B cell (primary cell): Measurements from ENCODE around the gene CACNG7. TPM values are rescaled to one million over a fixed set of nuclear protein-coding genes. Genes with fewer than 3 reads are reported as not detected.
A peak's percentile ranks its signal among the peaks of the same experiment; 100 is the strongest.

ENCODE experiments used
- ATAC-seq: fragments of 200-7000 bp; cut with Tn5 transposase; one replicate; pipeline ENCODE4 v1.10.0; 2021; ENCODE audit warnings: low read depth, mild to moderate bottlenecking, moderate number of reproducible peaks, moderate library complexity
- CTCF ChIA-PET: fragments of 350-600 bp; sonication (Branson Sonifier 250); formaldehyde crosslinking; loops from one replicate; lab custom pipeline; 2021; ENCODE audit warnings: antibody characterized with exemption, inconsistent platforms; lab: Charles Lee
- POLR2A ChIA-PET: fragments of 350-600 bp; sonication (Branson Sonifier 250); formaldehyde crosslinking; loops from one replicate; lab custom pipeline; 2021; ENCODE audit warnings: antibody characterized with exemption; lab: Charles Lee
- DNase-seq: peaks from one replicate; pipeline ENCODE4 v3.0.0; 2013
- H2AFZ ChIP-seq: 2 replicates; pipeline ENCODE4 v1.6.1; 2012; ENCODE audit warnings: mild to moderate bottlenecking, low read depth, low read length; ENCODE audit not compliant: insufficient read depth, poor library complexity, severe bottlenecking
- H3K27ac ChIP-seq, 2 donors: 1 replicate in 1 of 2; 2 replicates in 1 of 2; pipeline ENCODE4 v1.5.1; 2012 to 2013; ENCODE audit warnings: low read length in 2 of 2, mild to moderate bottlenecking in 2 of 2, moderate library complexity in 1 of 2
- H3K27me3 ChIP-seq, 4 experiments: fragments of 200-600 bp in 1 of 4; sonication (generic) in 1 of 4; replicated peaks in 1 of 4; 1 replicate in 2 of 4; 2 replicates in 2 of 4; pipeline versions ENCODE4 v1.6.1 to v1.7.0; 2013 to 2016; ENCODE audit warnings: low read length in 3 of 4, mild to moderate bottlenecking in 2 of 4, mixed read lengths in 1 of 4, moderate library complexity in 1 of 4; ENCODE audit not compliant: insufficient read depth in 4 of 4, control insufficient read depth in 3 of 4; ENCODE audit errors: control extremely low read depth in 1 of 4
- H3K36me3 ChIP-seq, 2 experiments: replicated peaks in 1 of 2; 1 replicate in 1 of 2; 2 replicates in 1 of 2; pipeline versions ENCODE4 v1.6.1 to v1.7.1; 2013; ENCODE audit warnings: low read length in 1 of 2; ENCODE audit not compliant: insufficient read depth in 2 of 2, control insufficient read depth in 1 of 2; ENCODE audit errors: control extremely low read depth in 1 of 2, extremely low read depth in 1 of 2
- H3K4me1 ChIP-seq, 2 donors: fragments of 200-600 bp in 1 of 2; sonication (generic) in 1 of 2; 1 replicate in 1 of 2; 2 replicates in 1 of 2; pipeline versions ENCODE4 v1.5.1 to v1.6.1; 2013 to 2017; ENCODE audit warnings: low read length in 2 of 2; ENCODE audit not compliant: control insufficient read depth in 2 of 2, insufficient read depth in 2 of 2
- H3K4me2 ChIP-seq: replicated peaks from 2 replicates; pipeline ENCODE3; 2012; ENCODE audit warnings: mild to moderate bottlenecking, low read depth, low read length; ENCODE audit not compliant: poor library complexity, severe bottlenecking
- H3K4me3 ChIP-seq, 5 experiments: fragments of 200-600 bp in 1 of 5; sonication (generic) in 1 of 5; 1 replicate in 3 of 5; 2 replicates in 2 of 5; pipeline versions ENCODE4 v1.5.1 to v1.7.0; 2011 to 2016; ENCODE audit warnings: low read length in 4 of 5, mild to moderate bottlenecking in 4 of 5, low read depth in 2 of 5, control low read depth in 1 of 5, moderate library complexity in 1 of 5; ENCODE audit not compliant: insufficient read depth in 1 of 5; ENCODE audit errors: control extremely low read depth in 1 of 5, extremely low read depth in 1 of 5
- H3K79me2 ChIP-seq: fragments of 200-600 bp; sonication (generic); one replicate; pipeline ENCODE4 v1.6.0; 2016; ENCODE audit warnings: low read length; ENCODE audit not compliant: control insufficient read depth, insufficient read depth
- H3K9ac ChIP-seq: fragments of 200-600 bp; sonication (generic); 2 replicates; pipeline ENCODE4 v1.6.1; 2017; ENCODE audit warnings: mild to moderate bottlenecking, low read length, moderate library complexity
- H3K9me3 ChIP-seq, 3 donors: one replicate each; pipeline versions ENCODE4 v1.6.1 to v1.7.1; 2013; ENCODE audit warnings: low read length in 2 of 3; ENCODE audit not compliant: control insufficient read depth in 2 of 3, insufficient read depth in 1 of 3; ENCODE audit errors: control extremely low read depth in 1 of 3
- H4K20me1 ChIP-seq: 2 replicates; pipeline ENCODE4 v1.6.0; 2012; ENCODE audit warnings: mild to moderate bottlenecking, low read length; ENCODE audit not compliant: insufficient read depth, control insufficient read depth, poor library complexity, severe bottlenecking
- H3K27ac Mint-ChIP-seq: one replicate; pipeline ENCODE4 v1.8.0; 2021; ENCODE audit warnings: mixed read lengths
- H3K27me3 Mint-ChIP-seq: one replicate; pipeline ENCODE4 v1.8.0; 2021; ENCODE audit warnings: mixed read lengths
- H3K4me1 Mint-ChIP-seq: one replicate; pipeline ENCODE4 v1.8.0; 2021; ENCODE audit warnings: mixed read lengths
- H3K4me3 Mint-ChIP-seq: one replicate; pipeline ENCODE4 v1.8.0; 2021; ENCODE audit warnings: mixed read lengths
- H3K9me3 Mint-ChIP-seq: one replicate; pipeline ENCODE4 v1.8.0; 2022; ENCODE audit warnings: mixed read lengths; ENCODE audit not compliant: insufficient read depth
- CTCF ChIP-seq: fragments of 200-600 bp; IDR thresholded peaks from one replicate; pipeline ENCODE4 v1.8.0; 2022; ENCODE audit warnings: antibody characterized with exemption, mild to moderate bottlenecking
- EZH2 ChIP-seq: IDR thresholded peaks from 2 replicates; pipeline ENCODE4 v1.6.1; 2012; ENCODE audit warnings: borderline replicate concordance, low read depth, mild to moderate bottlenecking, moderate library complexity, low read length; ENCODE audit not compliant: insufficient read depth, poor library complexity, severe bottlenecking
- WGBS: methylation state at CpG from one replicate; pipeline ENCODE4 v1.1.5; 2013; ENCODE audit warnings: missing lambda C conversion rate; ENCODE audit not compliant: insufficient coverage; 5-methylcytosine and 5-hydroxymethylcytosine counted together
- intact Hi-C: fragments of 100-400 bp; cut with micrococcal nuclease; formaldehyde crosslinking; loops from one replicate; pipeline ENCODE4 v1.10.0; 2022
- polyA plus RNA-seq: library from polyadenylated mRNA; depleted of rRNA; stranded (reverse); fragments of >200 nt; gene quantifications from 2 replicates; pipeline ENCODE4 v1.2.3, GENCODE V29; 2012
- total RNA-seq, 2 donors: library from RNA; stranded (reverse); fragments of 120-200 nt in 1 of 2; gene quantifications; 1 replicate in 1 of 2; 2 replicates in 1 of 2; pipeline versions ENCODE4 v1.2.3 to v1.2.4, GENCODE V29; 2013 to 2022

CACNG7 gene
- total and polyA plus RNA-seq, 2 donors (not counting 1 experiment from before 2014, with no cell fraction given): not detected

GRCh38 chr19:53865918-53866864, 42.9 kb upstream of the CACNG7 start:
- Histone ChIP-seq H3K4me1 (peaks cover 26 to 47% of the 10 kb centered on the region in 2 donors), H3K79me2 (peaks cover 16% of the 10 kb centered on the region), H3K9ac (peak overlapping the region; percentile 82), H3K27ac (peak overlapping the region; percentile 97 to 99), H3K9me3 (peaks cover 0 to 16% (median 2%) of the 10 kb centered on the region in 3 donors), H3K27me3 (no peaks in the 10 kb centered on the region), H3K4me2 (peak overlapping the region; percentile 97), H3K4me3 (peak overlapping the region; percentile 30 to 62 (median 51)), H4K20me1 (peaks cover 24% of the 10 kb centered on the region), H3K36me3 (no peaks in the 10 kb centered on the region), H2AFZ (peak overlapping the region; percentile 77)
- ChIA-PET POLR2A (interaction anchor here (0.8 kb wide), 1 partner anchor 271 kb away, joined by 3 read pairs; the partner anchor contains the start of gene CNOT3), CTCF (interaction anchor here (0.8 to 1.2 kb wide), 3 partner anchors 16 to 23 kb away, joined by 3 to 5 read pairs (median 3); partner anchors contain the start of gene PRKCG)
- intact Hi-C loops: loop anchor here (1.0 to 5.0 kb wide), 6 partner anchors 24 to 1694 kb away; partner anchors contain the start of genes KMT5C, LENG9, PRPF31 and TFPT
- H3K27ac Mint-ChIP-seq: peak overlapping the region; percentile 99
- 12% methylated on average over 48 of the region's 50 CpGs for WGBS
- no peaks in the 10 kb centered on the region for H3K27me3 Mint-ChIP-seq
- peaks cover 33% of the 10 kb centered on the region for H3K4me1 Mint-ChIP-seq
- peak; percentile 15 for ATAC-seq
- H3K9me3 Mint-ChIP-seq: no peaks in the 10 kb centered on the region
- DNase-seq: peak; percentile 85
- no peak for TF ChIP-seq EZH2
- no peak for TF ChIP-seq CTCF
- peak overlapping the region; percentile 92 for H3K4me3 Mint-ChIP-seq
